GM21576 (cell line): Measurements from ENCODE around the gene HRAS.

Experiments used
- ATAC-seq: cut with Tn5 transposase; IDR thresholded peaks from one replicate; pipeline ENCODE4 v1.9.1; 2021; ENCODE audit warnings: mild to moderate bottlenecking, moderate library complexity; ENCODE audit not compliant: unreplicated experiment

The HRAS gene

DNA sequence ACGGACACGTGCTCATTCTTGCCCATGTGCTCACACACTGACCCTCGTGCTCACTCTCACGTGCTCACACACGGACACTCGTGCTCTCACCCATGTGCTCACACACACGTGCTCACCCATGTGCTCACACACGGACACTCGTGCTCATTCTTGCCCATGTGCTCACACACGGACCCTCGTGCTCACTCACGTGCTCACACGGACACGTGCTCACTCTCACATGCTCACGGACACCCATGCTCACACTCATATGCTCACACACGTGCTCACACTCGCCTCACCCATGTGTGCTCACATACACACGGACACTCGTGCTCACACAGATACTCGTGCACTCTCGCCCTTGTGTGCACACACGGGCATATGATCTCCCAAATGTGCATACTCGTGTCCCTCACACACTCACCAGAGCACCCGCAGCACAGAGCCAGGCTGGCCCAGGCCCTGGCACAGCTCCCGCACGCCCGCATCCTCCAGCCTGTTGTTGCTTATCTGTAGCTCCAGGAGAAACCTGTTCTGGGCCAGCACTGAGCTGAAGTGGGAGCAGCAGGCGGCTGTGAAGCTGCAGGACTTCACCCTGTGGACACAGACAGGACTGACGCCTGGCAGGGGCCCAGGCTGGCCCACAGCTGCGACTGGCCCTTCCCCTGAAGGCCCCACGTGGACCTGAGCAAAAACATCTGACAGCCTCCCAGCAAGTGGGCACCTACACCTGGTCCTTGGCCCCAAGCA lies 37.6 kb downstream of the HRAS start:
- ATAC-seq, result no peak

GRCh38 chr11:496834-497564 lies 38.4 kb downstream of the HRAS start:
- ATAC-seq, result no peak

GRCh38 chr11:495537-495931 lies 39.8 kb downstream of the HRAS start:
- no peak for ATAC-seq

DNA sequence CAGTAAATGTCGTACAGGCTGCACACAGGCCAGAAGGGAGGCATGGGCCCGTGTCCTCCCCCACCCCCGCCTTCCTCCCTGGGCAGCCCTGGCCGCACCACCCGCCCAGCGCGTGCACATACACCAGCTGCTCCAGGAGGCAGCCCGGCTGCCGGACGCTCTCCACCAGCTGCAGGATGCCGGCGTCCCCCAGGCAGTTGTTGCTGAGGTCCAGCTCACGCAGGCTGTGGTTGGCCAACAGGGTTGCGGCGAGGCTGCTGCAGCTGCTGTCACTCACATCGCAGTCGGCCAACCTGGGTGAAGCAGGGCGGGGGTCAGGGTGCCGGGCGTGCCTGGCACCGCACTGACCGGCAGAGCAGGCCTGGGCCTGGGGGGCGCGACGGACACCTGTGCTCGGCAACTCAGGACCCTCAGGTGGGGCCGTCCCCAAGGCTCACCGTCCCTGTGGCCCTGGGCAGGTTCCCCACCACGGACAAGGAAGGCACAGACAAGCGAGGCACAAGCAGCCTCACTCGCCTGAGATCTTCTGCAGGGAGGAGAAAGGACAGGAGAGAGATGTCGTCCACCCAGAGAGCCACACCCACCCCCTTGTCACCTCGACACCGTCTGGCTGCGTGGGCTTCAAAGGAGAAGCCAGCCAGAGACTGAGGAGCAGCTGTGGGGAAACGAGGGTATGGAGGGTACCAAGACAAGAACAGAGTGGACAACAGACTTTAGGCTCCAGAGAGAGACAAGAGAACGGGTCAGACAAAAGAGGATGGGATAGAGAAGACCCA lies 40.4 kb downstream of the HRAS start:
- no peak for ATAC-seq

DNA sequence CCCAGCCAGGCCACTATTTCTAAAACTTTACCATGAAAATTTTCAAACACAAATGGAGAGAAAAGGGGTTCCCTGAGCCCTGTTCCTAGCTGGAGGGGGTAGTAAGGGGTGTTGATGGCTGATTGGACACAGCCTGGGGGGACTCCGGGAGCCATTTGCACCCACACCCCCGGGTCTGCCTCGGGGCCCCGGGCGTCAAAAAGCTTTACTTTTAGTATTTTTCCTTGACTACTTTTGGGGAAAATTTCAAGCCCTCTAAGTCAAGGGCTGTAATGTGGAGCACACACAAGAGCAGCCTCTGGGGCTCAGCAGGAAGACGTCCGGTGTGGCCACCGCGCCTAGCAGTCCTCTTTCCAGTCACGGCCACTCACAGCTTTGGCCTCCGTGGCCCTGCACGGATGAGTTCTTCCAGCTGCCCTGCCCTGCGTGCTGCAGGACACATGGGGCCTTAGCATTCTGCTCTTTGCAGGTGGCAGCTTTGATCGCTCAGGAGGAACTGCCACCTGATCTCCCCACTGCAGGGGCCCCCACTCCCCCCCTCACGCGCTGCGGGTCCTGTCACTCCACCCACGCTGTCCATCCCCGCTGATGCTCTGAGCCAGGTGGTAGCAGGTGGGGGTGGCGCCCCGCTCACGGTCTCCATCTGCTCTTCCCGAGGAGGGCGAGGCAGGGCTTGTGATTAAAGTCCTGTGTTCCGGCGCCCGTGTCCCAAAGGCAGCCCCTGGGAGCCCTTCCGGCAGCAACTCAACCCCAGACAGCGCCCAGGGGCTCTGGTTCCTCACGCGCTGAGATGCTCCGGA lies 42.7 kb downstream of the HRAS start:
- ATAC-seq, result no peak

DNA sequence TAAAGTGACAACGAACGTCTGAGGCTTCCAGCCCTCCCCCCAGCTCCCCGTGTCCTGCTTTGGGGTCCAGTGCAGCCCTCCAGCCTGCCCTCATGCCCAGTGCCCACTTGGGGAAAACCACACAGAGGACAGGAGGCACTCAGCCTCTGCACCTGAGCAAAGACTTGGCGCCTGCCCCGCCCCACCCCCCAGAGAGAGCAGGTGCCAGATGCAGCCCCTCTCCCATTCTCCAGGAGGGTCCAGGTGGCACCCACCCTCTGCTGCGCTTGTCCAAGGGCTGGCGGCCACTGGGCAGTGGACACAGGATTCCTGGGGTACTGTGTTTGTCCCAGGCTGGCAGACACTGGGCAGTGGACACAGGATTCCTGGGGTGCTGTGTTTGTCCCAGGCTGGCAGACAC lies 44.0 kb downstream of the HRAS start:
- ATAC-seq, result no peak

DNA sequence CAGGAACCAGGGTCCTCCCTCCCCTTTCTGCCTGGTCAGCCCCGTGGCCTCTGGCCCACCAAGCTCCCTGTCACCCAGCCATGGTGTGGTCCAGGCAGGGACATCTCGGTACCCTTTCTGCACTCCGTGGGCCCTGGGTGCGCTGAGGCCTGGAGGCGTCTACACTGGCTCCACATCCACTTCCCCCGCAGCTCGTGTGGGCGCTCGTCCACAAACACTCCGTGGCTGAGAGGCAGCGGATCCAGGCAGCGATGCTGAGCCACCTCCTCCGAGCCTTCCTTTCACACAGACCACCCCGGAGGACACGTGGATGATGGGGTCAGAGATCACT lies 44.5 kb downstream of the HRAS start:
- ATAC-seq, result no peak

DNA sequence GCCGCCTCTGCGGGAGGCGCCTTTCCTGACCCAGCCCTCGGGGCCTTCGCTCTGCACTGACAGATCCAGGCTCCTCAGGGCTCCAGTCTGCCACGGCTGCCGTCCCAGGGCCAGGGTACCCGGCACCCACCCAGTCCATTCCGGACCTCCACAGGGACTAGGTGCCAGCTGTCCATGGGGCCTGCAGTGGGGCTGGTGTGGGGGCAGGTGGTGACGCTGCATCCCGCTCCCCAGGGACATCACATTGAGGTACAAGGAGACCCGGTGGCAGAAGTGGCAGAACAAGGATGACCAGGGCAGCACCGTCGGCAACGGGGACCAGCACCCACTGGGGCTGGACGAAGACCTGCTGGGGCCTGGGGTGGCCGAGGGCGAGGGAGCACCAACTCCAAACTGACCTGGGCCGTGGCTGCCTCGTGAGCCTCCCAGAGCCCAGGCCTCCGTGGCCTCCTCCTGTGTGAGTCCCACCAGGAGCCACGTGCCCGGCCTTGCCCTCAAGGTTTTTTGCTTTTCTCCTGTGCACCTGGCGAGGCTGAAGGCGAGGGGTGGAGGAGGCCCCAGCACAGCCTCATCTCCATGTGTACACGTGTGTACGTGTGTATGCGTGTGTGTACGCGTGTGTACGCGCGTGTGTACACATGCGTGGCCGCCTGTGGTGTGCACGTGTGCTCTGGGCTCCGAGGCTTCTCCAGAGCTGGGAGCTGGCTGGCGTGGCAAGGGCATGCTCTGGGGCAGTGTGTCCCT lies 45.0 kb downstream of the HRAS start:
- no peak for ATAC-seq

GRCh38 chr11:489610-490185 lies 45.7 kb downstream of the HRAS start:
- ATAC-seq, result no peak

DNA sequence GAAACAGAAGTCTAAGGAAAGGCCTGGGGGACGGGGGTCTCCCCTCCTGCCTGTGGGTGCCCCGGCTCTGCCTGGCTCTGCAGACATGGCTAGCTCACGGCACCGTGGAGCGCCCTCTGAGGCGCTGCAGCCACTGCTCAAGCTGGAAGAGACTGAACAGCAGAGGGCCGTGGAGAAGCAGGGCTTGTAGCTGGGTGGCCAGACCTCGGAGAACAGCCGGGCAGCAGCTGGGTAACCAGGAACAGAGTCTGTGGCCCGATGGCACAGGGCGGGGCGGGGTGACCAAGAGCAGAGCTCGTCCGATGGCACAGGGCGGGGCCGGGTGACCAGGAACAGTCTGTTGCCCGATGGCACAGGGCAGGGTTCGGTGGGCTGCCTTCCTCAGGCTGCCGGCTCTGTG lies 46.4 kb downstream of the HRAS start:
- ATAC-seq, result no peak

GRCh38 chr11:488579-488978 lies 46.8 kb downstream of the HRAS start:
- ATAC-seq, result no peak

GRCh38 chr11:488062-488461 lies 47.3 kb downstream of the HRAS start:
- no peak for ATAC-seq

GRCh38 chr11:487571-488021 lies 47.8 kb downstream of the HRAS start:
- ATAC-seq, result no peak

GRCh38 chr11:486189-486588 lies 49.2 kb downstream of the HRAS start:
- ATAC-seq, result no peak

DNA sequence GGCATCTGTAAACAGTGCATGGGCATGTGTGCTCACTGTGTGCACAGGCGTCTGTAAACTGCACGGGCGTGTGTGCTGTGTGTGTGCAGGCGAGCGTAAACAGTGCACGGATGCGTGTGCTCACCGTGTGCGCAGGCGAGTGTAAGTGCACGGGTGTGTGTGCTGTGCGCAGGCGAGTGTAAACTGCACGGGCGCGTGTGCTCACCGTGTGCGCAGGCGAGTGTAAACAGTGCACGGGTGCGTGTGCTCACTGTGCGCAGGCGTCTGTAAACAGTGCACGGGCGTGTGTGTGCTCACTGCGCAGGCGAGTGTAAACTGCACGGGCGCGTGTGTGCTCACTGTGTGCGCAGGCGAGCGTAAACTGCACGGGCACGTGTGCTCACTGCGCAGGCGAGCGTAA lies 50.8 kb downstream of the HRAS start:
- ATAC-seq, result no peak
